K562 treated with DMSO at 1 percent for 12 hours (cell line): ENCODE measurements around the gene CAMKK1. TPM values are rescaled to one million over a fixed set of nuclear protein-coding genes. Genes with fewer than 3 reads are reported as not detected.

Experiments used
- total RNA-seq: library from RNA; unstranded; fragments of 300-600 nt; gene quantifications from 2 replicates; pipeline ENCODE4 v1.2.3, GENCODE V29; 2022; ENCODE audit not compliant: insufficient read depth

CAMKK1 gene
- total RNA-seq: 2.5 and 3.4 TPM in 2 replicates

GRCh38 chr17:3893003-3893719 is at the start of gene CAMKK1:
TSS of gene CAMKK1 (minus strand) at chr17:3893053. CDS start at chr17:3885687, 7,366 bp downstream.

GRCh38 chr17:3915995-3916696 is 23.3 kb upstream of the CAMKK1 start, which contains the start of gene P2RX1:
TSS of gene P2RX1 (minus strand) at chr17:3916465. CDS start at chr17:3916225, 240 bp downstream.

GRCh38 chr17:3845621-3846436 is 47.0 kb downstream of the CAMKK1 start, which contains the start of gene NCBP3:
TSS of gene NCBP3 (minus strand) at chr17:3846246. CDS start at chr17:3846223, 23 bp downstream.

Other genes starting within 250 kb of the CAMKK1 start
- 44.2 and 50.8 TPM in 2 replicates for gene TAX1BP3, start 224.5 kb downstream of the CAMKK1 start, total RNA-seq
- 137 and 157 TPM in 2 replicates for gene EMC6, start 224.2 kb downstream of the CAMKK1 start, total RNA-seq
- gene P2RX5, start 196.9 kb downstream of the CAMKK1 start, total RNA-seq: not detected in 2 replicates
- 5.5 and 13.2 TPM in 2 replicates for gene HASPIN, start 169.2 kb downstream of the CAMKK1 start, total RNA-seq
- gene ITGAE, start 91.9 kb downstream of the CAMKK1 start, total RNA-seq: 35.8 and 37.6 TPM in 2 replicates
- gene NCBP3, start 46.8 kb downstream of the CAMKK1 start, total RNA-seq: 2.5 and 9.2 TPM in 2 replicates
- 15.9 and 27.2 TPM in 2 replicates for gene P2RX1, start 23.4 kb upstream of the CAMKK1 start, total RNA-seq
- 108 and 186 TPM in 2 replicates for gene ATP2A3, start 71.4 kb upstream of the CAMKK1 start, total RNA-seq
- gene ZZEF1, start 250.0 kb upstream of the CAMKK1 start, total RNA-seq: 3.1 and 14.8 TPM in 2 replicates